Right renal cortex interstitium (tissue), 3 donors: ENCODE data around the gene TAF1C. TPM values are rescaled to one million over a fixed set of nuclear protein-coding genes. Genes with fewer than 3 reads are reported as not detected.
"Not testable (repeated sequence)": the region's sequence is repeated elsewhere in the genome, so short reads cannot be mapped to it uniquely, and the experiment has no call there.

Experiments
- DNase-seq, 3 donors: peaks; one replicate each; pipeline ENCODE4 v3.0.0-alpha.2; 2013; ENCODE audit warnings: low read depth in 3 of 3, low spot score in 2 of 3
- polyA plus RNA-seq, 3 donors: library from polyadenylated mRNA; unstranded; fragments of 120-200 nt; gene quantifications; one replicate each; pipeline ENCODE4 v1.2.1, GENCODE V29; 2013; ENCODE audit not compliant: insufficient read length in 3 of 3

TAF1C gene
- polyA plus RNA-seq, result 10 to 100 TPM; 21.5 to 31.1 (median 26.9) TPM

- peak; percentile 82 to 89 (median 84) for DNase-seq
Measured at GRCh38 chr16:84186685-84187437, at the start of gene TAF1C. TSS of gene TAF1C (minus strand) at chr16:84187057. CDS start at chr16:84184988, 2,069 bp downstream.

- no peak for DNase-seq
Measured at GRCh38 chr16:84234321-84235241, 47.7 kb upstream of the TAF1C start.

- DNase-seq, result no peak
Measured at GRCh38 chr16:84233748-84234147, 46.9 kb upstream of the TAF1C start.

GRCh38 chr16:84232969-84233368 lies 46.1 kb upstream of the TAF1C start:
- DNase-seq, result no peak

- DNase-seq, result no peak
Measured at GRCh38 chr16:84232060-84232459, 45.2 kb upstream of the TAF1C start.

- DNase-seq, result no peak
Measured at GRCh38 chr16:84229471-84229870, 42.6 kb upstream of the TAF1C start.

- DNase-seq, result no peak
Measured at GRCh38 chr16:84228256-84228838, 41.5 kb upstream of the TAF1C start.

- no peak for DNase-seq
Measured at GRCh38 chr16:84227548-84227947, 40.7 kb upstream of the TAF1C start.

GRCh38 chr16:84226026-84226425 lies 39.2 kb upstream of the TAF1C start:
- DNase-seq, result no peak

- no peak for DNase-seq
Measured at GRCh38 chr16:84225571-84225970, 38.7 kb upstream of the TAF1C start.

- no peak for DNase-seq
Measured at GRCh38 chr16:84225126-84225525, 38.3 kb upstream of the TAF1C start.

- no peak for DNase-seq
Measured at GRCh38 chr16:84224554-84224953, 37.7 kb upstream of the TAF1C start.

GRCh38 chr16:84223456-84223855 lies 36.6 kb upstream of the TAF1C start:
- DNase-seq, result no peak

- no peak for DNase-seq
Measured at GRCh38 chr16:84220851-84221250, 34.0 kb upstream of the TAF1C start.

- DNase-seq, result no peak
Measured at GRCh38 chr16:84218956-84219355, 32.1 kb upstream of the TAF1C start.

GRCh38 chr16:84218176-84218823 lies 31.4 kb upstream of the TAF1C start:
- DNase-seq, result no peak

- DNase-seq, result not testable (repeated sequence)
Measured at GRCh38 chr16:84216144-84216543, 29.3 kb upstream of the TAF1C start.

- no peak for DNase-seq
Measured at GRCh38 chr16:84215531-84215930, 28.7 kb upstream of the TAF1C start.

- no peak for DNase-seq
Measured at GRCh38 chr16:84214451-84215066, 27.7 kb upstream of the TAF1C start.

- no peak for DNase-seq
Measured at GRCh38 chr16:84212631-84213030, 25.8 kb upstream of the TAF1C start.
